GM23338 (cell line): Measurements from ENCODE around the gene ZMYM5. TPM values are rescaled to one million over a fixed set of nuclear protein-coding genes. Genes with fewer than 3 reads are reported as not detected.

Experiments
- ATAC-seq: fragments of 200-7000 bp; cut with Tn5 transposase; 3 replicates; pipeline ENCODE4 v1.9.1; 2020
- DNase-seq: peaks from one replicate; pipeline ENCODE4 v3.0.0-alpha.2; 2015; ENCODE audit warnings: low spot score
- H2AFZ ChIP-seq: fragments of 200-600 bp; sonication (generic); 2 replicates; pipeline ENCODE4 v1.8.0; 2016; ENCODE audit warnings: antibody characterized with exemption, mild to moderate bottlenecking, moderate library complexity
- H3F3A ChIP-seq: fragments of 200-600 bp; sonication (generic); replicated peaks from 2 replicates; pipeline ENCODE4 v1.8.0; 2017; ENCODE audit warnings: antibody characterized with exemption, mixed run types, low read depth
- H3K27ac ChIP-seq: fragments of 200-600 bp; sonication (generic); 2 replicates; pipeline ENCODE4 v1.6.1; 2016; ENCODE audit warnings: low read depth
- H3K27me3 ChIP-seq: fragments of 200-600 bp; sonication (generic); 2 replicates; pipeline ENCODE4 v1.8.0; 2016; ENCODE audit warnings: mild to moderate bottlenecking, mixed run types, moderate library complexity; ENCODE audit not compliant: insufficient read depth
- H3K36me3 ChIP-seq: fragments of 200-600 bp; sonication (generic); 2 replicates; pipeline ENCODE4 v1.8.0; 2016; ENCODE audit warnings: mild to moderate bottlenecking; ENCODE audit not compliant: insufficient read depth
- H3K4me1 ChIP-seq: fragments of 200-600 bp; sonication (generic); 2 replicates; pipeline ENCODE4 v1.8.0; 2016; ENCODE audit warnings: mild to moderate bottlenecking, moderate library complexity; ENCODE audit not compliant: insufficient read depth
- H3K4me2 ChIP-seq: fragments of 200-600 bp; sonication (generic); 2 replicates; pipeline ENCODE4 v1.7.1; 2017; ENCODE audit warnings: mixed run types
- H3K4me3 ChIP-seq: fragments of 200-600 bp; sonication (generic); 2 replicates; pipeline ENCODE4 v1.6.1; 2016; ENCODE audit warnings: mixed run types
- H3K79me2 ChIP-seq: fragments of 200-600 bp; sonication (generic); replicated peaks from 2 replicates; pipeline ENCODE4 v1.8.0; 2017; ENCODE audit warnings: mild to moderate bottlenecking; ENCODE audit not compliant: insufficient read depth
- H3K9me2 ChIP-seq: fragments of 200-600 bp; sonication (generic); 2 replicates; pipeline ENCODE4 v1.8.0; 2017; ENCODE audit not compliant: insufficient read depth
- H4K20me1 ChIP-seq: fragments of 200-600 bp; sonication (generic); replicated peaks from 2 replicates; pipeline ENCODE4 v1.8.0; 2017; ENCODE audit warnings: mild to moderate bottlenecking; ENCODE audit not compliant: insufficient read depth
- H3K27ac Mint-ChIP-seq: 2 replicates; pipeline ENCODE4 v1.8.0; 2020; ENCODE audit warnings: inconsistent platforms, mild to moderate bottlenecking, moderate library complexity, mixed read lengths
- H3K27me3 Mint-ChIP-seq: 3 replicates; pipeline ENCODE4 v1.8.0; 2022; ENCODE audit warnings: low read depth, mild to moderate bottlenecking, moderate library complexity, mixed read lengths, inconsistent platforms; ENCODE audit not compliant: insufficient read depth, poor library complexity
- H3K36me3 Mint-ChIP-seq: 3 replicates; pipeline ENCODE4 v1.8.0; 2021; ENCODE audit warnings: low read depth, mild to moderate bottlenecking, inconsistent platforms, moderate library complexity, mixed read lengths
- H3K4me1 Mint-ChIP-seq: 3 replicates; pipeline ENCODE4 v1.8.0; 2020; ENCODE audit warnings: mild to moderate bottlenecking, inconsistent platforms, mixed read lengths
- H3K4me3 Mint-ChIP-seq: 3 replicates; pipeline ENCODE4 v1.8.0; 2021; ENCODE audit warnings: moderate library complexity, mild to moderate bottlenecking, inconsistent platforms, mixed read lengths
- H3K9me3 Mint-ChIP-seq: 3 replicates; pipeline ENCODE4 v1.8.0; 2020; ENCODE audit warnings: moderate library complexity, mild to moderate bottlenecking, inconsistent platforms, mixed read lengths
- CREB1 ChIP-seq: fragments of 250-450 bp; sonication (Bioruptor Pico); IDR thresholded peaks from 2 replicates; pipeline ENCODE4 v1.5.0; 2020; ENCODE audit warnings: low read depth, mild to moderate bottlenecking, moderate library complexity
- CTCF ChIP-seq, 2 experiments: fragments of 200-600 bp in 1 of 2; sonication (generic) in 1 of 2; conservative IDR thresholded peaks; 2 replicates each; pipeline versions ENCODE4 v1.5.1 to v1.6.1; 2016 to 2017; ENCODE audit warnings: antibody characterized with exemption in 2 of 2, low read depth in 2 of 2, mild to moderate bottlenecking in 2 of 2, moderate library complexity in 1 of 2
- ETS1 ChIP-seq: IDR thresholded peaks from 2 replicates; pipeline ENCODE4 v1.6.1; 2016; ENCODE audit warnings: antibody characterized with exemption
- EZH2 ChIP-seq: fragments of 200-600 bp; sonication (generic); IDR thresholded peaks from one replicate; pipeline ENCODE4 v1.8.0; 2017; ENCODE audit warnings: antibody characterized with exemption, mild to moderate bottlenecking, low read depth; ENCODE audit not compliant: unreplicated experiment
- EZH2phosphoT487 ChIP-seq: fragments of 200-600 bp; sonication (generic); IDR thresholded peaks from one replicate; pipeline ENCODE4 v1.8.1; 2018; ENCODE audit warnings: antibody characterized with exemption; ENCODE audit not compliant: unreplicated experiment
- JUNB ChIP-seq: IDR thresholded peaks from one replicate; pipeline ENCODE4 v1.6.1; 2016; ENCODE audit warnings: antibody characterized with exemption; ENCODE audit not compliant: unreplicated experiment
- NANOG ChIP-seq: IDR thresholded peaks from 2 replicates; pipeline ENCODE4 v1.6.1; 2016; ENCODE audit warnings: antibody characterized with exemption, borderline replicate concordance
- POLR2AphosphoS5 ChIP-seq: IDR thresholded peaks from 2 replicates; pipeline ENCODE4 v1.6.1; 2016; ENCODE audit warnings: antibody characterized with exemption, low read depth
- REST ChIP-seq: IDR thresholded peaks from one replicate; pipeline ENCODE4 v1.6.1; 2018; ENCODE audit warnings: antibody characterized with exemption; ENCODE audit not compliant: unreplicated experiment
- STAT1 ChIP-seq: IDR thresholded peaks from one replicate; pipeline ENCODE4 v1.6.1; 2016; ENCODE audit warnings: antibody characterized with exemption; ENCODE audit not compliant: unreplicated experiment
- ZNF114 ChIP-seq: fragments of 250-450 bp; sonication (Bioruptor Pico); IDR thresholded peaks from 2 replicates; pipeline ENCODE4 v1.5.0; 2020; ENCODE audit warnings: mild to moderate bottlenecking, moderate library complexity
- ZNF331 ChIP-seq: fragments of 250-450 bp; sonication (Bioruptor Pico); IDR thresholded peaks from 2 replicates; pipeline ENCODE4 v1.5.0; 2020; ENCODE audit warnings: low read depth, mild to moderate bottlenecking, moderate library complexity
- ZNF462 ChIP-seq: fragments of 250-450 bp; sonication (Bioruptor Pico); IDR thresholded peaks from 2 replicates; pipeline ENCODE4 v1.5.0; 2020; ENCODE audit warnings: mild to moderate bottlenecking, moderate library complexity
- polyA plus RNA-seq: library from polyadenylated mRNA; unstranded; fragments of >200 nt; fragmentation: Nextera tagmentation; extraction: Ambion mirVana; gene quantifications from 2 replicates; pipeline ENCODE4 v1.2.1, GENCODE V29; 2016
- total RNA-seq: library from RNA; depleted of rRNA; stranded (reverse); fragments of >200 nt; shearing (Covaris generic); gene quantifications from 2 replicates; pipeline ENCODE4 v1.2.3, GENCODE V29; 2014

ZMYM5 gene
- total and polyA plus RNA-seq, 2 experiments from 2014 or later = 11.2 to 17.2 TPM

- Histone ChIP-seq H3K27ac (no peak overlapping the region), H3K4me1 (no peaks in the 10 kb centered on the region), H3K4me2 (no peak overlapping the region), H2AFZ (no peak overlapping the region), H3K27me3 (no peaks in the 10 kb centered on the region), H4K20me1 (peaks cover 14% of the 10 kb centered on the region), H3K79me2 (peaks cover 97% of the 10 kb centered on the region), H3K9me2 (no peaks in the 10 kb centered on the region), H3F3A (0 out of 2 replicates have a peak, but pooled peaks cover 3% of the 10 kb centered on the region), H3K4me3 (no peak overlapping the region), H3K36me3 (0 out of 2 replicates have a peak, but pooled peaks cover 6% of the 10 kb centered on the region)
- TF ChIP-seq ZNF114 (CRISPR knock-in tag) (no peak), ZNF331 (CRISPR knock-in tag) (no peak), ETS1 (no peak), EZH2 (no peak), CTCF (conservative IDR thresholded peaks at IDR 0.05; ENCODE audit: low read depth in 2 of 2) (no peak), NANOG (no peak), ZNF462 (CRISPR knock-in tag) (no peak), POLR2AphosphoS5 (no peak), STAT1 (no peak), CREB1 (CRISPR knock-in tag) (no peak), EZH2phosphoT487 (no peak), JUNB (no peak), REST (no peak)
- no peak overlapping the region for H3K4me3 Mint-ChIP-seq
- H3K36me3 Mint-ChIP-seq = peaks cover 24% of the 10 kb centered on the region
- no peaks in the 10 kb centered on the region for H3K4me1 Mint-ChIP-seq
- ATAC-seq (no peak), DNase-seq (no peak)
- H3K9me3 Mint-ChIP-seq = 0 out of 3 replicates have a peak, but pooled peaks cover 4% of the 10 kb centered on the region
- H3K27ac Mint-ChIP-seq = no peak overlapping the region
- peaks cover 2% of the 10 kb centered on the region for H3K27me3 Mint-ChIP-seq
These were observed 10.7 kb downstream of the ZMYM5 start for GRCh38 chr13:19852766-19853165.
